Osteoblast (primary cell): Measurements from ENCODE around the gene SLC5A10. TPM values are rescaled to one million over a fixed set of nuclear protein-coding genes. Genes with fewer than 3 reads are reported as not detected.

ENCODE experiments used
- DNase-seq: peaks from one replicate; pipeline ENCODE4 v3.0.0; 2011; ENCODE audit warnings: low spot score, mixed read lengths; ENCODE audit not compliant: insufficient read length; ENCODE audit errors: missing footprints
- H2AFZ ChIP-seq: 2 replicates; pipeline ENCODE4 v1.6.0; 2011; ENCODE audit warnings: mild to moderate bottlenecking, low read length
- H3K27ac ChIP-seq: 2 replicates; pipeline ENCODE4 v1.5.1; 2011; ENCODE audit warnings: mild to moderate bottlenecking, low read depth, low read length, moderate library complexity
- H3K27me3 ChIP-seq: 2 replicates; pipeline ENCODE4 v1.6.0; 2012; ENCODE audit warnings: mild to moderate bottlenecking, control low read depth, inconsistent platforms, low read length, moderate library complexity; ENCODE audit not compliant: insufficient read depth
- H3K36me3 ChIP-seq: 2 replicates; pipeline ENCODE4 v1.5.1; 2011; ENCODE audit warnings: mild to moderate bottlenecking, low read length, control low read depth, moderate library complexity; ENCODE audit not compliant: insufficient read depth
- H3K4me1 ChIP-seq: 2 replicates; pipeline ENCODE4 v1.5.1; 2011; ENCODE audit warnings: mild to moderate bottlenecking, low read length, control low read depth, moderate library complexity; ENCODE audit not compliant: insufficient read depth
- H3K4me2 ChIP-seq: 2 replicates; pipeline ENCODE4 v1.6.0; 2011; ENCODE audit warnings: mild to moderate bottlenecking, low read length; ENCODE audit not compliant: insufficient read depth
- H3K4me3 ChIP-seq: fragments of 200-600 bp; sonication (generic); 3 replicates; pipeline ENCODE4 v1.5.1; 2012; ENCODE audit warnings: mild to moderate bottlenecking, low read length, inconsistent platforms; ENCODE audit not compliant: insufficient read depth
- H3K79me2 ChIP-seq: 2 replicates; pipeline ENCODE4 v1.6.0; 2012; ENCODE audit warnings: mild to moderate bottlenecking, low read length, control low read depth, inconsistent platforms; ENCODE audit not compliant: insufficient read depth
- H3K9me3 ChIP-seq: 2 replicates; pipeline ENCODE4 v1.5.1; 2011; ENCODE audit warnings: low read depth, low read length, control low read depth
- H4K20me1 ChIP-seq: 2 replicates; pipeline ENCODE4 v1.6.0; 2012; ENCODE audit warnings: mild to moderate bottlenecking, low read length, control low read depth; ENCODE audit not compliant: insufficient read depth
- total RNA-seq: library from RNA; depleted of rRNA; stranded (reverse); fragments of >200 nt; gene quantifications from 2 replicates; pipeline ENCODE4 v1.2.3, GENCODE V29; 2012
- TF ChIP-seq, protein P1 (sequence below): IDR thresholded peaks from 2 replicates; pipeline ENCODE4 v1.5.1; 2011; ENCODE audit warnings: mild to moderate bottlenecking, low read depth, low read length, moderate library complexity; ENCODE audit errors: extremely low read depth

Gene SLC5A10
- total RNA-seq, 1 donor: not detected

DNA sequence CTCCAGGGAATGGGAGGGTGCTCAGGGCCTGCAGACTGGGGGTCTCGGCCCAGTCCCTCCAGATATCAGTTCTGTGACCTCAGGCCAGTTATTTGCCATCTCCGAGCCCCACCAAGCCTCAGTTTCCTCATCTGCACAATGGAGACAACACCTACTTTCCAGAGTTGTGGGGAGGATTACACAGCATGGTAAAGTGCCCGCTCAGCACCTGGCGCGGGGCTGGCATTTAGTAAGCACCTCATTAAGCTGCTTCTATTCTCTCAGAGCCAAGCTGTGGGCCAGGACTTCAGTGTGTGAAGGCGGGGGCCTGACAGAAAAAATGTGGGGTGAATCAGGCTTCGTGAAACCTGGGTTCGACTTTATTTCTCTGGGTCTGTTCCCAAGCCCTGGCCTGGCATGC is 47.4 kb downstream of the SLC5A10 start:
- H3K4me1 ChIP-seq: peaks cover 36% of the 10 kb centered on the region
- H3K36me3 ChIP-seq: peaks cover 29% of the 10 kb centered on the region
- H2AFZ ChIP-seq: no peak overlapping the region
- H3K27ac ChIP-seq: no peak overlapping the region
- DNase-seq: no peak
- H3K79me2 ChIP-seq: peaks cover 92% of the 10 kb centered on the region
- TF ChIP-seq, protein P1, sequence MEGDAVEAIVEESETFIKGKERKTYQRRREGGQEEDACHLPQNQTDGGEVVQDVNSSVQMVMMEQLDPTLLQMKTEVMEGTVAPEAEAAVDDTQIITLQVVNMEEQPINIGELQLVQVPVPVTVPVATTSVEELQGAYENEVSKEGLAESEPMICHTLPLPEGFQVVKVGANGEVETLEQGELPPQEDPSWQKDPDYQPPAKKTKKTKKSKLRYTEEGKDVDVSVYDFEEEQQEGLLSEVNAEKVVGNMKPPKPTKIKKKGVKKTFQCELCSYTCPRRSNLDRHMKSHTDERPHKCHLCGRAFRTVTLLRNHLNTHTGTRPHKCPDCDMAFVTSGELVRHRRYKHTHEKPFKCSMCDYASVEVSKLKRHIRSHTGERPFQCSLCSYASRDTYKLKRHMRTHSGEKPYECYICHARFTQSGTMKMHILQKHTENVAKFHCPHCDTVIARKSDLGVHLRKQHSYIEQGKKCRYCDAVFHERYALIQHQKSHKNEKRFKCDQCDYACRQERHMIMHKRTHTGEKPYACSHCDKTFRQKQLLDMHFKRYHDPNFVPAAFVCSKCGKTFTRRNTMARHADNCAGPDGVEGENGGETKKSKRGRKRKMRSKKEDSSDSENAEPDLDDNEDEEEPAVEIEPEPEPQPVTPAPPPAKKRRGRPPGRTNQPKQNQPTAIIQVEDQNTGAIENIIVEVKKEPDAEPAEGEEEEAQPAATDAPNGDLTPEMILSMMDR: no peak
- H3K9me3 ChIP-seq: no peaks in the 10 kb centered on the region
- no peaks in the 10 kb centered on the region for H3K27me3 ChIP-seq
- no peak overlapping the region for H3K4me2 ChIP-seq
- peaks cover 43% of the 10 kb centered on the region for H4K20me1 ChIP-seq
- no peak overlapping the region for H3K4me3 ChIP-seq

DNA sequence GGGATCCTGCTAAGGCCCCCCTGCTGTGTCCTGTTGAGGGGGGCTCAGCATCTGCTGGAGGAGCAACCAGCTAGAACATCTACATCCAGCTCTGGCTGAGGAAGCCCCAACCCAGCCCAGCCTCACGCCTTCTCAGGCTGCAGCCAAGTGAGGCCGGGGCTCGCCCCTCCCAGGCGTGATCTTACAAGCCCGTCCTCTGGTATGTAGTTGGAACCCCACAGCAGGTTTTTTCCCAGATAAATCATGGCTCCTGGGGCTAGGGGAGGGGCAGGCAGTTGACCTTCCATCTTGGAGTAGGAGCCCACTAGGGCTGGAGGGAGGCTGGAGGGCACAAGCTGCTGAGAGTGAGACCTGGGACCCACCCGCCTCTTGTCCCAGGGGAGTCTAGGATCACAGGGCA is 47.9 kb downstream of the SLC5A10 start:
- peaks cover 86% of the 10 kb centered on the region for H3K79me2 ChIP-seq
- no peak for DNase-seq
- peaks cover 36% of the 10 kb centered on the region for H3K4me1 ChIP-seq
- peaks cover 43% of the 10 kb centered on the region for H4K20me1 ChIP-seq
- H3K9me3 ChIP-seq: no peaks in the 10 kb centered on the region
- H3K4me3 ChIP-seq: no peak overlapping the region
- peak overlapping the region; percentile 72 for H3K27ac ChIP-seq
- no peak overlapping the region for H2AFZ ChIP-seq
- TF ChIP-seq, protein P1: no peak
- no peaks in the 10 kb centered on the region for H3K27me3 ChIP-seq
- H3K4me2 ChIP-seq: no peak overlapping the region
- H3K36me3 ChIP-seq: peaks cover 29% of the 10 kb centered on the region

DNA sequence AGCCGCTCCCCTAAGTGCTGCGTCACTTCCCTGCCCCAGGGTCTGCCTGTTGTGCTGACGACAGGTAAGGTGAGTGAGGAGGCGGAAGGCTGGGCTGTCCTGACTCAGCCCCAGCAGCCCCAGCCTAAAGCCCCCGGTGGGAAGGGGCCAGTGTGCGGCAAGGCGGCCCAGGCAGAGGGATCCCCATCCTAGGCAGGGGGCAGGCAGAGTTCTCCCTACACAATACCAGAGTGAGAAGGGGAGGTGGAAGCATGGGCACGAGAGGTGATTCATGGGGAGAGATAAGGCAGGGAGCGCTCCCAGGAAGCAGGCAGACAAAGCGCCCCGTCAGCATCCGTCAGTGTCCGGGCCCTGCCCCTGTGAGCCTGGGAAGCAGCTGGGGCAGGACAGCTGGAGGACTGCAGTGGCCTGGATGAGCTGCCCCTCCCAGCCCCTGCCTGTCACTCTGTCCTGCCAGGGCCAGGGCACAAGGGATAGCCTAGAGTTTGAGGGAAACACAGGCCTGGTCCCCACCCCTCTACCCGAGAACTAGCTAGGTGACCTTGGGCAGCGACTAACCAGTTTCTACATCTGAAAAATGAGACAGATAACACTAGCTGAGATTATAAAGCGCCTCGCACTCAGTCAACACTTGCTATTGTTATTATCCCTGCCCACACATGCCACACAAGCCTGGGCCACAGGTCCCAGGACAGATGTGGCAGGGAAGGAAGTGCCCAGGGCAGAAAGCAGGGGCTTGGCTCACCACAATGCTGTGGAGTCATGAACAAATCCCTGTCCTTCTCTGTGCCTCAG is 48.8 kb downstream of the SLC5A10 start:
- Histone ChIP-seq H3K9me3 (no peaks in the 10 kb centered on the region), H3K27ac (peak overlapping the region; percentile 72), H4K20me1 (peaks cover 43% of the 10 kb centered on the region), H3K4me2 (peak overlapping the region; percentile 40), H3K4me3 (peak overlapping the region; percentile 23), H3K79me2 (peaks cover 79% of the 10 kb centered on the region), H2AFZ (no peak overlapping the region), H3K4me1 (peaks cover 36% of the 10 kb centered on the region), H3K27me3 (no peaks in the 10 kb centered on the region), H3K36me3 (peaks cover 24% of the 10 kb centered on the region)
- DNase-seq: peak; percentile 98
- TF ChIP-seq, protein P1: no peak

DNA sequence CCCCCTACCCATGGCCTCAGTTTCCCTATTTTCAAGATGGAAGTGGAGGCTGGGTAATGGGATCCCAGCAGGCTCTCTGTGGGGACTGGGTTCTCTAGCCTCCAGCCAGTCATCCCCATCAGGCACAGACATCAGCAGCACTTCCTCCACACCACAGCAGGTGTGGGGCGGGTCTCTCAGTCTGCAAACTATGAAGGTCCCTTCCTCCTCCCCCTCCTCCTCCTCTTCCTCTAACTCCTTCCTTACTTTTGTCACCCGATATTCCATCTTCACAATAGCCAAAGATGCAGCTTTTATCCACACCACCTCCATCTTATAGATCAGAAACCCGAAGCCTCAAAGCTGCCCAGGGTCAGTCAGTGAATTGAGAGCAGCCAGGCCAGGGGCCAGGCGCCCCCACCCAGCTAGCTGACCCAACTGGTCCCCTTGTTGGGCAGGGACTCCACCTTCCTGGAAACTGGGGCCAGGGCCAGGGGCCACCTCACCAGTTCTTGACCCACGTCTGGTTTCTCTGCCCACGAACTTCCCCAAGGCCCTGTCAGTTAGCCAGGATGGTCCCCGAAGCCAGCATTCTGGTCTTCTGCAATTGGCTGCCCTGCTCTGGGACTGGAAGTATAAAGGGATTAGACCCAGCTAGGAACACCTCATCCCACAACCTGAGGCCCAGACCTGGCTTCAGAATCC is 50.1 kb downstream of the SLC5A10 start:
- TF ChIP-seq, protein P1: no peak
- H4K20me1 ChIP-seq: peaks cover 37% of the 10 kb centered on the region
- H3K4me2 ChIP-seq: peak overlapping the region; percentile 80
- no peaks in the 10 kb centered on the region for H3K27me3 ChIP-seq
- peaks cover 36% of the 10 kb centered on the region for H3K4me1 ChIP-seq
- H3K27ac ChIP-seq: peak overlapping the region; percentile 9
- H3K79me2 ChIP-seq: peaks cover 66% of the 10 kb centered on the region
- no peak overlapping the region for H2AFZ ChIP-seq
- H3K4me3 ChIP-seq: peak overlapping the region; percentile 73
- no peak for DNase-seq
- H3K36me3 ChIP-seq: peaks cover 16% of the 10 kb centered on the region
- H3K9me3 ChIP-seq: no peaks in the 10 kb centered on the region
